HG02588 (cell line): Measurements from ENCODE around the gene ZNF423.

Experiments
- ATAC-seq: cut with Tn5 transposase; IDR thresholded peaks from one replicate; pipeline ENCODE4 v1.9.1; 2021; ENCODE audit warnings: mild to moderate bottlenecking, moderate library complexity; ENCODE audit not compliant: unreplicated experiment

Gene ZNF423

DNA sequence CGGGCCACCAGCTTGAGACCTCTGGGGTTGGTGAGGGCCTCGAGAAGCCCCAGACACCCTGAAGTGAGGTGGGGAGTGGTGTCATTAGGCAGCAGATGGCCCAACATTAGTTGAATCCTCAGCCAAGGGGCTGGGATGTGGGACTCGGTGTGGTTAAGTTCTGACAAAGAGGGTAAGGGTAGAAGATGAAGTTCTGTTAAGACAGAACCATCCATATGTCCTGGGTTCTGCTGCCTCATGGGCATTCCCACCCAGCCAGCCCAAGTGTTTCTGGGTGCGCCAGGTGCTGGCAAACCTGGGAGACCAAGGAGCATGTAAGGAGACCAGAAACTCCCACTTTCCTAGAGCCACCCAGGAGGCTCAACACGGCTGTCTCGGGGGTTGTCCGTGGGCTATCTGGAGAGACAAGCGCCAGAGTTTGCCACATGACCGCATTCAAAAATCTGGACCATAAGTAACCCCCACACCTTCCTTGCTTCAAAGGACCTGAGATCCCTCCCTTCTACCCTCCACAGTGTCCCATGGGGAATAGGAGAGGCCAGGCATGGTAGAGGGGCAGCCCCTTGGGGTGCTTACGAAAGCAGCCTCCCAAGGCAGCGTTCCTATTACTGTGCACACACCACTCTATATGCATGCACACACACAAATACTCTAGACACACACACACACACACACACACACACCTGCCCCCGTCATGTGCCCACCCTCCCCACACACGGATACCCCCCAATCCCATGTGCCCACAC is 353.6 kb downstream of the ZNF423 start:
- ATAC-seq = no peak

DNA sequence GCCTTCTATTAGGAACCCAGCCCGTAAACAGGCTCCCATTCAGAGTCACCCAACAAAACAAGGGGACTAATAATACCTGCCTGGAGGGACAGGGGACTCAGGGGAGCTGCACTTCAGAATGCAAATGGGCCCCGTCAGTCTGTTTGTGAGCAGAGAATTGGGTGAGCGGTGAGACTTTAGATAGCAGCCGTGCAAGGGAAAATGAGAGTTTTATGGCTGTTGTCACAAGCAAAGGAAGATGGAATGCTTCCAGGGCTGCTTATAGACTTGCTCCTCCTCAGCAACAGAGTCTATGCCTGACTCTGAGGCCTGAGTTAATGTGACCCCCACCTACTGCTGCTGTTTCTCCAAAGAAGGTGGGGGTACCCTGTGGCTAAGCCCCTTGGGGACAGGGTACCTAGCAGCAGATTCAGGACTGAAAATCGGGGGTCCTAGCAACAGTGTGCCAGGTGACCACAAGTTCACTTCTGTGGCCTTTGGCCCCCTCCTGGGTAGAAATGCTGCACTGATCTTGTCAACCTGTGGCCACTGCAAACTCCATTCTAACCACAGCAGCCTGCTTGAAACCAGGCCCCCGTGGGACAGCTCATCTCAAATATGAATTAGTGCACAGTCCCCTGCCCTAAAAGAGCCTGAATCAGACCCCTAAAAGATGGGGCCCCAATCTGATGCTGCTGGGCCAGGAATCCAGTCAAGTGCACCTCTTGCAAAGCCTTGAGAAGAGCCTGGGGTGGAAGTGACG is 355.9 kb downstream of the ZNF423 start:
- no peak for ATAC-seq

DNA sequence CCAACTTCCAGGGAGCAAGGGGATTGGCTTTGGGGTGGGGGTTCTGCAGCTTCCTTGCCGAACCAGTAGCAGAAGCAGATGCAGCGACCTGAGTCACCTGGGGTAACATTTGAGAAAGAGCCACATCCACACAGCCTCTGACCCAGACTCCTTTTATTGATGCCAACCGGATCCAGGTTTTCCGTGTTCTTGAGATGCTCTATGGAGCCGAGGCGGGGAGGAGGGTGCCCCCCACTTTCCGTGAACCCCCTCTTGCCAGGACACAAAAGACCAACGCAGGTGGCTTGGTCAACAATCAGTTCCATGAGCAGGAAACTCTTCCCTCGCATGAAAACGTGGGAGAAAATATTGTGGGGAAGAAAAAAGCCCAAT is 356.5 kb downstream of the ZNF423 start:
- no peak for ATAC-seq

DNA sequence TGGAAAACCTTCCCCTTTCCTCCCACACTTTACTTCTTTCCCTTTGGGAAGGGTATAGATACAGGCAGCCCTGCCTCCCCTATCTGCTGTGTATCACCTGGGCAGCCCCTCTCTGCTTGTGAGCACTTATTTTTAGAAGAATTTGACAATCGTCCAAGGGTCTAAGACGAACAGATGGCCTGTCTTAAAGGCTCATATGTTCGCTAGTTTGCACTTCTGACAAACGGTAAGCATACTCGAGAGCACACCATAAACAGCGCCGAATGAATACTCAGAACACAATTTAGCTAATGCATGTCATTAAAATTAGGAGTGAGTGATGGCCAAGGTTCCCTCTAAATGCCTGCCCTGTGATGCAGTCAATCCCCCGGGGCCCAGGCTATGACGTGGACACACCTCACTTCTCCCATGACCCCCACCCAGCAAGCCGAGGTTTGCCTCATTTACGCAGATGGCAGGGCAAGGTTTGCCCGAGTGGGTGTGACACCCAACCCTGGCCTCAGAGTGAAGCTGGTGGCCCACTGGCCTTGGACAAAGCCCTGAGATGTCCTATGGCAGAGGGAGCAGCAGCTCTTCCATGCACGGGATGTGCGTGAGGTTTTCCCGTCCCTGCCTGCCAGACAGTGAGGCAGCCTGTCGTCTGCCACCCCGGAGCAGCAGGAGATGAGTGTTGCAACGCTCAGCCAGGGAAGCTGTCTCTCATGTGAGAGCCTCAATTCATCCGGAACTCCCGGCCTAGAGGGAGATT is 357.1 kb downstream of the ZNF423 start:
- ATAC-seq = no peak

DNA sequence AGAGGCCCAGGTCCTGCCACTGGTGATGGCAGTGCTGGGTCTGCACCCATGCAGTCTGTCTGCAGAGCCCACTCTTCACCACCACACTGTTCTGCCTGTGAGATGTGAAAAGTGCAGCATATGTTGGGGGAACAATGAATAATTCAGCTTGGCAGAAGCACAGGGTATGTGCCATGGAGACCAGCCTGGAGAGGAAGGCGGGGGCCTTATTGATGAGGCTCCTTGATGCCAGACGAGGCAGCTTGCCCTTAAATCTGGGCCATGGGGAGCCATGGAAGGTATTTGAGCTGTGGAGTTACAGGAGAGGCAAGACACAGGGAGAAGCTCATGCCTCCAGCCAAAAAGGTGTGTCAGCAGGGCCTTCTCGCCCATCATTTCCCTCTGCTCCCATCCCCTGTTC is 357.6 kb downstream of the ZNF423 start:
- ATAC-seq = no peak

DNA sequence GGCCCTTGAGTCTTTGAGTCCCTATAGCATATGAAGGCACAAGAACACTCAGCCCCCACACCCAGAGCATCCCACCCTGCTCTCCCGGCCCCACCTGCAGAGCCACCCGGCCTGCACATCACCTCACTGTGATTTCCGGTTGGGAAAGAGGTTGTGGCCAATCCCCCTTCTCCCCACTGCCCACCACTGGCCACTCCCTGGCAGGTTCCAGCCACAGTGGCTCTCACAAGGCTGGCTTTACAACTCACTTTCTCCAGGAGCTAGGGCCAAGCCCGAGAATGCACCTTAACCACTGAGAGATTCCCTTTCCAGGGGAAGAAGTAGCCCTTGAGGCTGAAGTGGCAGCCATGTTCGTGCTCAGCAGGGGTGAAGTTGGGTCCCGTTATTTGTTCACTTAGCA is 358.4 kb downstream of the ZNF423 start:
- no peak for ATAC-seq

DNA sequence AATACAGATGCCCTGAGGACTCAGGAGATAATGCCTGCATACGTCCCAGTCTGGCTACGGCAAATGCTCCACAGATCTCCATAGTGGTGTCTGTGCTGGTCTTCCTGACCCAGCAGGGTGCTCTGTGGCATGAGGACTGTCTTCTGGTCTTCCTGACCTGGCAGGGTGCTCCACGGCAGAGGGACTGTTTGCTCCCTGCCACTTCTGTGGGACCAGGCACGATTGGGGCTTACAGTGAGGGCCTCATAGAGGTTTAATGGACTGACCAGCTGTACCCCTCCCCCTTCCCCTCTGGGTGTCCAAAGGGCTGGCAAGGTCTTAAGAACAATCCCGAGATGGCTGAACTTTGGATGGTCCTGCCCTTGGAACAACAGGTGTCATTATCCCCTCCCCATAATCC is 359.3 kb downstream of the ZNF423 start:
- ATAC-seq = no peak

DNA sequence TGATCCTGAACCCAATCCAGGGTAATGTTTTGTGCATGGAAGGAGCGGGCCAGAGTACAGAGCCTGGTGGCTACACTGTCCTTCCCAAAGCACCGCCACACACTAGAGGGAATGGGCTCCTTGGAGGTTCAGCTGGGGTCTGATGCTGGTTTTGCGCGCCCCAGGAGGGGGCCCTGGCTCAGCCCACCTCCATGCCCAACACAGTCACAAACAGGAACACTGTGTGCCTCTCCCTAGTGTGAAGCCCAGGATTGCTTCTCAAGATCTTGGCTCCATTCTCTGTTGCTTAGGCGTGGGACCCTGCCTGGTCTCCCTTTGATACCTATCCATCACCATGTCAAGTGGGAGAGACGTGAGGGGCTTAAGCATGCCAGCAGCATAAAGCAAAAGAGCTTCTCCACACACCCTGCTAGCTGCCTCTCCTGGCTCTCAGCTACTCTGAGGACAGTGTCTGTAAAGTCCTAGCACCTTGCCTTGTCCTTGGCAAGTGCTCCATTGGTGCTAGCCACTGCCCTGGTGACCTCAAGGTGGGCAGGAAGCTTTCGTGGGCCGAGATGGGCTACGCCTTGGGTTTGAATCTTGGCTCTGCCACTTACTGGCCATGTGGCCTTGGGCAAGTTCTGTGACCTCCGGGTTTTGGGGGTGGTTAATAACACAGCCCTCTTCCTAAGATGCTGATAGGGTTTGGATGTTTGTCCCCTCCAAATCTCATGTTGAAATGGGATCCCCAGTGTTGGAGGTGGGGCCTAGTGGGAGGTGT is 360.1 kb downstream of the ZNF423 start:
- no peak for ATAC-seq

DNA sequence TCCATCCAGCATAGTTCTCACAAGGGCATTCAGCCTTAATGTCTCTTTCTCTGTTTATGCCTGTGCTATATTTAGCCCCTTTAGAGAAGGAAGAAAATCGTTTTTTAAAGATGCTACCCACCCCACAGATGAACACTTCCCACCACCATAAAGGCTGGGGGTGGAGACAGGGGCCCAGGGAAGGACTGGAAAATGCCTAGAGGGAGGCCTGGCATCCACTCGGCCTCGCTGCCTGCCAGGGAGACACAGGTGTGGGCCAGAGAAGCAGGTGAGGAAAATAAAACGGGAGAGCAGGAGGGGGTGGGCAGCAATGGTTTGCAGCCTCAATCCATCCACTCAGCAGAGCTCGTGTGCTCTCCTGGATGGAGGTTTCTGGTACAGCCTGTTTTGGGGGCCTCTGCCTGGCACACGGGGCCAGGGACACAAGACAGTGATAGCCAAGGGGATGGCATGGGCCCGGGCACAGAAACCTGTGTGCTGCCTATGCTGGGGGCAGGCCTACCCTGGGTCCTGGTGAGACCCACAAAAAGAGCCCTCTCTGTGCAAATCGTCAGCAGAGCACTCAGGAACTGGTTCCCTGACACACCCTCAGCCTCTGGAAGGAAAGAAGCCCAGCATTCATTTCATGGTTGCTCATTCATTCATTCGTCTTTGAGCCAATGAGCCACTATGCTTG is 360.9 kb downstream of the ZNF423 start:
- ATAC-seq = no peak

DNA sequence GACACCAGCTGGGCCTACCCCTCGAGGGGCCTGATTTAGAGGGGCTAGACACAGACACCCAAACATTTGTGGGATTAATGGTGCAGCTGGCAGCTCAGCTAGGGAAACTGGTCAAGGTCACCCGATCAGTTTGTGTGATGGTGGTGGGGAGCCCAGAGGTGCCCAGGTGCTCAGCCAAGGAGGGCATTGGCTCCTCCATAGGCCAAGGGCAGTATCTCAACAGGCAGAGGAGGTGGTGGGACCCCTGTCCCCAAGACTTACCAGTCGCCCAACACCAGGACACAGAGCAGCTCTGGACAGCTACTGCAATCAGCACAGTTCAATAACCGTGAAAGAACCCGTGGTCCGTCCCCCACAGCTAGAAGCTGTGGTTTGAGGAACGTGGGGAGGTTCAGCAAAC is 361.4 kb downstream of the ZNF423 start:
- ATAC-seq = no peak

DNA sequence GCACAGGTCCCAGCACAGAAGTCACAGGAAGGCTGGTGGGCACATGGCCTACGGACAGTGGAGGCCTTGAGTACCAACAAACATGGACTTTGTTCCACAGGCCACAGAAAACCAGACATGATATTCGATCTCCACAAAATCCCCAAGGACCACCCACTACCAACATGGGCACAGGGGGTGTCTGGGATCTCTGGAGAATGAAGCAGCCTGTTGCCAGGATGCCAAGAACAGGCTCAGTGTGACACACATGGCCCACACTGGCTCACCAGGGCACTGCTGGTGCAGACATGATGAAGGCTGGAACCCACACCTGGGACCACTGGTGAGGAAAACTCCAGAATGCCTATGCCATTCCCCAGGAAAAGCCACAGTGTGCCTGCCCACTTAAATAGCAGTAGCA is 362.1 kb downstream of the ZNF423 start:
- ATAC-seq = no peak

DNA sequence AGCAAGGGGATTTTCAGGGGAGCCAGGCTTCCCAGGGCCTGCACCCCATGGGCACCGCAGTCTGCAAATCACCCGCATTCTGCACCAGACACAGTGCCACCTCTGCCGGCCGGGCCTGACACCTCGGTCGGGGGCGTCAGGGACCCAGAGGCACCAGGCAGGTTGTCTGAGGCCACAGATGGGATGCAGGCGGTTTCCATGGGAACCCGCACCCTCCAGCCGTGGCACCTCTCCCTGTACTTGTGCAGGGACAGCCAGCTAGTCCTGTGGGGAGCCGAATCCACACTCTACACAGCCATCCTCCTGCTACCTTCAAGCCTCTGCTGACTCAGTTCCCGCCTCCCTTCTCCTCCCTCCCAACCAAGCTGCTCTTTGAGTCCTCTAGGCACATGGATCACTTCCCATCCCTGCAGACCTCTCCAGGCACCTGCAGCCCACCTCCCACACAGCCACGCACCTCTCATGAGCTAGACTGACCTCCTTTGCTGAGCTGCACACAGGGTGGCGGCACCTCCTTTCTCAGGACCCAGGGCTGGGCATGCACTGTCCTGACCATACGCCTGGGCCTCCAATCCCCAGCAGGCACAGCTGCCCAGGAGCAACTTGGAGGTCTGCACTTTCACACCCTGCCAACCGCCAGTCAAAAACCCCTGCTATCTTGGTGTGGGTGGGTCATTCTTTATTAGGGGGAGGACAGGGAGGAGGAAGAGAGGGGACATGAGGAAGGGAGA is 362.9 kb downstream of the ZNF423 start:
- no peak for ATAC-seq

DNA sequence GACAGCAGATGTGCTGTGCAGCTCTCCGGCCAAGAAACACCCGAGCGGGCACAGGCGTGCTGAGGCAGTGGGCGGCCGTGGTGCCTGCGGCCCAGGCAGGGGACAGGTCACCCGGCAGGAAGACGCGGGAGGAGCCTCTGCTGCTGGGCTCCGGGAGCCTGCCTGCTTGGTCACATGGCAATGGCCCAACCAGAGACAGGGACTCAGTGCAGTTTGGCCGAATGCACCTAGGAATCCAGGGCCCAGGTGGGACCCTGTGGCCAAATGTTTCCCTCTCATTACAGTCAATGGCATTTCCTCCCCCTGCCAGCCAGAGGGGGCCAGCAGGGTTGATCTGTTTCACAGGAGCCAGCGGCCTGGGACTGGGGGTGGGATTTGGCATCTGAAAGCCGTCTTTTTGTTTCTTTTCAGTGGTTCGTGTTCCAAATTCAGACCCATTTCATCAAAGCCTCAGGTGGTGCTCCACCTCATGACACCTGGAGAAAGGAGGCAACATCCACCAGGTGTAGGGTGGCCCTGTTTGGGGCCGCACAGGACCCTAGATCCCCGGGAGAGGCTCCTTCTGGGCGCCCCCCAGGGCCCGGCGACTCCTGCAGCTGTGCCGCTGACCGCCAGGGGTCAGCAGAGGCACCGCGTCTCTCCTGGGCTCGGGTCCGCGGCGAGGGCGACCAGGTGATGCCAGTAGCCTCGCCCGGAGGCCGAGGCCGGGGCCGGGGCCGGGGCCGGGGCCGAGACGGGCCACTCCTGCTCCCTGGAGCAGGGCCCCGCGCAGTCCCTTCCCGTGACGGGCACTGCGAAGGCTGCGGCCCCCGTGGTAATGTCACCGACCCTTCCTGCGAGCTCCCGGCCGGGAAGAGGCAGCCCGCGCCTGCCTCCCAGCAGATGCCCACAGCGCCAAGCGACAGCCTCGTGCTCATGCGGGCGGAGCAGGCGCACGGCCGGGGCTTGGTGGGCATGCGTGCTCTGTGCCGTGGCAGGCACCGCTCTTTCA is 363.8 kb downstream of the ZNF423 start:
- no peak for ATAC-seq

DNA sequence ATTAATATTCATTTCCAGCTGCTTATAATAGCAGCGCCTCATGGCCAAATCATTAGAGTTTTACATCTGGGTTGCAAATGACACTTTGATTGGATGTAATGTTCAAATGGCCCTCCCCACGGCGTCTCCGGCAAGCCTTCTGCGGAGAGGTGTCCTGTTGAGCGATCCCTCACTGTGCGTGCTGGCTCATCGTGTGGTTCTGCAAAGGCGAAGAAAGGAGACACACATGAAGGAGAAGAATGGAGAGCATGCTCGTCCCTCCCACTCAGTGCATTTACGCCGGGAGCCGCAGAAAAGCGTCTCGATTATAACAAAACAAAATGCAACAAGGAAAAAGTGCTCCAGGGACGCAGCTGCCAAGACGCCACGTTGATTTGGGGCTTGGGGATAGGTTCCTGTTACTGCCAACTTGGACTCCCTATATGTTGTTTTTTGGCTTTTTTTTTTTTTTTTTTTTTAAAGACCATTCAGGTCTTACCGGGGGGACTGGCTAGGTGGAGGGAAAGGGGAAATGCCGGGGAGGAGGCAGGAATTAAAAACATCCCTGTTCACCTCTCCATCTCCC is 364.7 kb downstream of the ZNF423 start:
- ATAC-seq = no peak

DNA sequence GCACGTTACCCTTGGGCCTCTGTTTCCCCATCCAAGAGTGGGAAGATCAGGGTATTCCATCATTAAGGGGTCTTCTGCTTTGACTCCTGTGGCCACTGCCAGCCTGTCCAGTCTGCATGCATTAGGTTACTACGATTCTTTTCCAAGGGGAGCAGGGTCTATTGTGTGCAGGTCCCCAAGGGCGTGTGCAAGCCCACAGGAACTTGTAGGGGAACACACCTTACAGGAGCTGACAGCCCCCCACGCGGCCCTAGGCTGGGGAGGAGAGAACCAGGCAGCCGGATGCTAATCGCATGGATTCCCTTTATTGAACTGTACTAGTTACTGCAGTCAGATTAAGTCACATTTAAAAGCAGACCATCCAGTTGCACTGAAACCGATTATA is 365.6 kb downstream of the ZNF423 start:
- no peak for ATAC-seq

DNA sequence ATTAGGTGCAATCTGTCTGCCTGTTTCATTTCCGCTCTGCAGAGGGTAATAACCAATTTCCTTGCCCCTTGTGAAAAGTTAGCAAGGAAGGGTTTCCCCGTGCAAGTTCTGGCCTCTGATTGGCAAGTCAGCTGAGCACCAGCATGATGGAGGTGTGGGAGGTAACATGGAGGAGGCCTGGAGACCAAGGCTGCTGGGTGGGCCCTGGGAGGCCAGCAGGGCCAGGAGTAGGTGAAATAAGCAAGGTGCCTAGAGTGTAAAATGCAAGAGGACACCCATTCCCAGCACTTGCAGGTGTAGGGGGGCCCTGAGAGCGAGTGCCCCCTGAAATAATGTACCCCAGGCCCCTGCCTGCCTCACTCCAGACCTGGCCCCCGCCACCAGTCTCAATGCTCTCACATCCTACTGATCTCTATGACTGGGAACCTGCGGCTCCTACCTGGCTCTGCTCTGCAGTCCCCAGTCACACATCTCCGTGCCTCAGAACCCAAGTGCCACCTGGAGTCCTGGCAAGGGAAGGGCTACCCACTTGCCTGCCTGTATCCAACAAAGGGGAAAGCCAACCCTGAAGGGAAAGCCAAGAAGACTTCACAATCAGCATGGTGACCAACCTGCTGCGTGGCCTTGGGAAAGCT is 366.1 kb downstream of the ZNF423 start:
- ATAC-seq = no peak

DNA sequence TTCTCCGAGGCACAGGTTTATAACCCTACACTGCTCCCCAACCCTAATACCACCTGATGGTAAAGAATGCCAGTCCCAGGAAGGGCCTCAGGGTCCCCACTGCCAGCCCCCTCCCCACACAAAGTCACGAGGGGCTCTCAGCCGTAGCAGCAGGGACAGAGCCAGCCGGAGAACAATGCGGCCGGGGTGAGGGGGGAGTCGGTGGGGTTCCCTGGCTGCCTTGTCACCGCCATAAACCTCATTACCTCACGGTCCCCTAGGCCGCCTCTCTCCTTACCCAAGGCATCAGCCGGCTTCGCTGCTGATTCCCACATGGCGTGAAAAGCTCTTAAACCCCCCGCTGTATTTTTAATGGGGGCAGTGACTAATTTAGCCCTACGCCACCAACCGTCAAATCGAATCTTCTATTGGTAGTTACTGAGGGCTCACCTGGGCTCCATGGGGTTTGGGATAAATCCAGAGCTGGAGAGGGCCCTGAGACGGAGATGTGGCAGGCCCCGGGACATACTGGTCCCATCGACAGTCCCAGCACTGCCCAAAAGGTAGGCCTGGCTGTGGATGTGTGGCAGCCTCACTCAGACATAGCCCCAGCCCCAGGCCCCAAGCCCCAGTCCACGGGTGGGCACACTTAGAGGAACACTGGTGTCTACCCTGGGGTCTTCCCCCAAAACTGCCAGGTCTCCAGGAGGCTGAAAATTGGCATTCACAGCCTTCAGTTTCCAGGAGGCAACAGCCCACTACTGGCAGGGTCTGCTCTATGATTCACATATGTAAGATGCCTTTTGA is 367.0 kb downstream of the ZNF423 start:
- ATAC-seq = no peak
